IMR-90 (cell line): ENCODE measurements around the gene TTI1. TPM values are rescaled to one million over a fixed set of nuclear protein-coding genes. Genes with fewer than 3 reads are reported as not detected.

Experiments
- ATAC-seq: fragments of 200-7000 bp; cut with Tn5 transposase; 2 replicates; pipeline ENCODE4 v1.9.1; 2020; ENCODE audit warnings: low read depth, mild to moderate bottlenecking, moderate library complexity
- BruUV-seq: library from RNA; stranded (reverse); fragments of 400-500 nt; replicated peaks from 2 replicates; lab custom pipeline; 2021; lab: Mats Ljungman, UMichigan
- CTCF ChIA-PET: fragments of 300-600 bp; formaldehyde crosslinking; extraction: SDS; loops from one replicate; lab custom pipeline; 2021; ENCODE audit warnings: antibody characterized with exemption; lab: Yijun Ruan, JAX
- POLR2A ChIA-PET: fragments of 300-600 bp; sonication (Branson Sonifier 250); formaldehyde crosslinking; loops from one replicate; lab custom pipeline; 2022; ENCODE audit warnings: antibody characterized with exemption; ENCODE audit not compliant: unreplicated experiment; lab: Charles Lee
- DNase-seq: peaks from one replicate; pipeline ENCODE4 v3.0.0; 2013
- H2AFZ ChIP-seq: replicated peaks from 2 replicates; pipeline ENCODE3; 2013; ENCODE audit warnings: low read length, mild to moderate bottlenecking; ENCODE audit not compliant: poor library complexity
- H2AK5ac ChIP-seq: 2 replicates; pipeline ENCODE4 v1.6.1; 2013; ENCODE audit warnings: low read depth, low read length, inconsistent platforms
- H2AK9ac ChIP-seq: replicated peaks from 2 replicates; pipeline ENCODE3; 2013; ENCODE audit warnings: mild to moderate bottlenecking, low read depth, low read length, moderate library complexity; ENCODE audit not compliant: poor library complexity
- H2BK120ac ChIP-seq: 2 replicates; pipeline ENCODE4 v1.6.1; 2013; ENCODE audit warnings: low read depth, low read length, inconsistent platforms
- H2BK15ac ChIP-seq: 3 replicates; pipeline ENCODE4 v1.6.1; 2013; ENCODE audit warnings: low read depth, low read length, inconsistent platforms
- H2BK20ac ChIP-seq: 2 replicates; pipeline ENCODE4 v1.6.1; 2013; ENCODE audit warnings: low read depth, mild to moderate bottlenecking, inconsistent platforms, low read length, moderate library complexity
- H2BK5ac ChIP-seq: 2 replicates; pipeline ENCODE4 v1.6.1; 2013; ENCODE audit warnings: mild to moderate bottlenecking, low read depth, low read length, inconsistent platforms; ENCODE audit not compliant: poor library complexity, severe bottlenecking
- H3K14ac ChIP-seq: replicated peaks from 2 replicates; pipeline ENCODE4 v1.6.1; 2013; ENCODE audit warnings: low read depth, low read length, inconsistent platforms
- H3K18ac ChIP-seq: 2 replicates; pipeline ENCODE4 v1.6.1; 2013; ENCODE audit warnings: low read depth, low read length, control low read depth
- H3K23ac ChIP-seq: 2 replicates; pipeline ENCODE4 v1.6.1; 2013; ENCODE audit warnings: low read depth, low read length, inconsistent platforms
- H3K27ac ChIP-seq: 2 replicates; pipeline ENCODE4 v1.5.1; 2013; ENCODE audit warnings: mild to moderate bottlenecking, control low read depth, low read length; ENCODE audit not compliant: insufficient read depth
- H3K27me3 ChIP-seq: 2 replicates; pipeline ENCODE4 v1.6.1; 2013; ENCODE audit warnings: low read length; ENCODE audit not compliant: control insufficient read depth, insufficient read depth
- H3K36me3 ChIP-seq: 2 replicates; pipeline ENCODE4 v1.6.1; 2013; ENCODE audit warnings: low read length, mixed read lengths; ENCODE audit not compliant: control insufficient read depth, insufficient read depth
- H3K4ac ChIP-seq: 2 replicates; pipeline ENCODE4 v1.6.1; 2013; ENCODE audit warnings: low read depth, low read length, inconsistent platforms
- H3K4me1 ChIP-seq: 2 replicates; pipeline ENCODE4 v1.6.1; 2013; ENCODE audit warnings: low read length, mixed read lengths; ENCODE audit not compliant: control insufficient read depth, insufficient read depth
- H3K4me2 ChIP-seq: 2 replicates; pipeline ENCODE4 v1.6.1; 2013; ENCODE audit warnings: low read depth, mild to moderate bottlenecking, control low read depth, low read length, moderate library complexity
- H3K4me3 ChIP-seq: 2 replicates; pipeline ENCODE4 v1.5.1; 2013; ENCODE audit warnings: low read depth, mild to moderate bottlenecking, control low read depth, low read length, moderate library complexity; ENCODE audit not compliant: insufficient read depth
- H3K56ac ChIP-seq: 2 replicates; pipeline ENCODE4 v1.6.1; 2013; ENCODE audit warnings: low read length, inconsistent platforms; ENCODE audit not compliant: insufficient read depth; ENCODE audit errors: extremely low read depth
- H3K79me1 ChIP-seq, 2 experiments: 2 replicates each; pipeline ENCODE4 v1.6.1; 2013; ENCODE audit warnings: low read length in 2 of 2, inconsistent platforms in 1 of 2, low read depth in 1 of 2
- H3K9ac ChIP-seq: 2 replicates; pipeline ENCODE4 v1.6.1; 2013; ENCODE audit warnings: low read depth, low read length, control low read depth
- H3K9me1 ChIP-seq: 2 replicates; pipeline ENCODE4 v1.6.1; 2013; ENCODE audit warnings: low read length, inconsistent platforms; ENCODE audit not compliant: insufficient read depth
- H3K9me3 ChIP-seq: 2 replicates; pipeline ENCODE4 v1.6.1; 2013; ENCODE audit warnings: low read length; ENCODE audit not compliant: control insufficient read depth, insufficient read depth
- H4K20me1 ChIP-seq: 2 replicates; pipeline ENCODE4 v1.6.1; 2013; ENCODE audit warnings: low read length, inconsistent platforms; ENCODE audit not compliant: insufficient read depth
- H4K5ac ChIP-seq: 2 replicates; pipeline ENCODE4 v1.6.1; 2013; ENCODE audit warnings: mild to moderate bottlenecking, low read depth, low read length, control low read depth
- H4K8ac ChIP-seq, 2 experiments: 2 replicates each; pipeline ENCODE4 v1.6.1; 2013; ENCODE audit warnings: low read depth in 2 of 2, low read length in 2 of 2, control low read depth in 1 of 2, inconsistent platforms in 1 of 2
- H4K91ac ChIP-seq: 2 replicates; pipeline ENCODE4 v1.6.1; 2013; ENCODE audit warnings: low read depth, low read length, inconsistent platforms; ENCODE audit not compliant: insufficient read depth
- BHLHE40 ChIP-seq: fragments of 150-350 bp; IDR thresholded peaks from 2 replicates; pipeline ENCODE4 v1.6.1; 2016; ENCODE audit warnings: mild to moderate bottlenecking, low read depth, low read length
- CEBPB ChIP-seq: IDR thresholded peaks from 2 replicates; pipeline ENCODE4 v1.6.1; 2012; ENCODE audit warnings: low read depth, low read length, improper control_type of control experiment
- CHD1 ChIP-seq: IDR thresholded peaks from 2 replicates; pipeline ENCODE4 v1.6.1; 2012; ENCODE audit warnings: low read depth, low read length, improper control_type of control experiment
- CTCF ChIP-seq: conservative IDR thresholded peaks from 2 replicates; pipeline ENCODE4 v1.5.1; 2012; ENCODE audit warnings: mild to moderate bottlenecking, low read depth, low read length, improper control_type of control experiment
- ELK1 ChIP-seq: fragments of 150-350 bp; IDR thresholded peaks from 2 replicates; pipeline ENCODE4 v1.6.1; 2016; ENCODE audit warnings: low read depth, mild to moderate bottlenecking, low read length, moderate library complexity, borderline replicate concordance
- FOS ChIP-seq: fragments of 150-350 bp; IDR thresholded peaks from 2 replicates; pipeline ENCODE4 v1.6.1; 2016; ENCODE audit warnings: low read depth, low read length
- MAFK ChIP-seq: IDR thresholded peaks from 2 replicates; pipeline ENCODE4 v1.6.1; 2012; ENCODE audit warnings: low read depth, low read length, improper control_type of control experiment
- MAZ ChIP-seq: IDR thresholded peaks from 2 replicates; pipeline ENCODE4 v1.6.1; 2012; ENCODE audit warnings: low read depth, mild to moderate bottlenecking, low read length, improper control_type of control experiment, moderate library complexity, borderline replicate concordance
- MXI1 ChIP-seq: IDR thresholded peaks from 2 replicates; pipeline ENCODE4 v1.6.1; 2012; ENCODE audit warnings: low read depth, mild to moderate bottlenecking, low read length, moderate library complexity, borderline replicate concordance
- NFE2L2 ChIP-seq: fragments of 150-350 bp; IDR thresholded peaks from 2 replicates; pipeline ENCODE4 v1.6.1; 2016; ENCODE audit warnings: low read depth, mild to moderate bottlenecking, low read length
- POLR2A ChIP-seq: IDR thresholded peaks from 2 replicates; pipeline ENCODE4 v1.6.1; 2012; ENCODE audit warnings: mild to moderate bottlenecking, low read depth, low read length
- RAD21 ChIP-seq: IDR thresholded peaks from 2 replicates; pipeline ENCODE4 v1.6.1; 2012; ENCODE audit warnings: low read length, improper control_type of control experiment
- RCOR1 ChIP-seq: IDR thresholded peaks from 2 replicates; pipeline ENCODE4 v1.6.1; 2012; ENCODE audit warnings: mild to moderate bottlenecking, low read length, improper control_type of control experiment; ENCODE audit not compliant: insufficient replicate concordance
- RFX5 ChIP-seq: IDR thresholded peaks from 2 replicates; pipeline ENCODE4 v1.8.0; 2012; ENCODE audit warnings: low read depth, mild to moderate bottlenecking, low read length, moderate library complexity
- SMC3 ChIP-seq: fragments of 150-350 bp; IDR thresholded peaks from 2 replicates; pipeline ENCODE4 v1.6.1; 2016; ENCODE audit warnings: low read depth, mild to moderate bottlenecking, antibody characterized with exemption, low read length, moderate library complexity
- USF2 ChIP-seq: fragments of 150-350 bp; IDR thresholded peaks from 2 replicates; pipeline ENCODE4 v1.6.1; 2017; ENCODE audit warnings: mild to moderate bottlenecking, antibody characterized with exemption, low read length, low read depth
- WGBS, 2 experiments: methylation state at CpG; one replicate each; pipeline versions ENCODE4 v1.1.5 to v1.1.7; 2013; ENCODE audit warnings: missing lambda C conversion rate in 2 of 2; ENCODE audit not compliant: insufficient read length in 1 of 2; ENCODE audit errors: extremely low coverage in 2 of 2; 5-methylcytosine and 5-hydroxymethylcytosine counted together
- dilution Hi-C: fragments of 300-500 bp; cut with HindIII; formaldehyde crosslinking; loops from one replicate; pipeline ENCODE4 v1.14.3; 2018; ENCODE audit warnings: low sequenced_read_pairs; ENCODE audit not compliant: unreplicated experiment
- in situ Hi-C: fragments of 300-500 bp; cut with MboI; formaldehyde crosslinking; loops from 3 replicates; pipeline ENCODE4 v1.14.3; 2019; ENCODE audit warnings: low sequenced_read_pairs, inconsistent platforms, mixed read lengths
- intact Hi-C: fragments of 100-400 bp; cut with micrococcal nuclease; formaldehyde crosslinking; loops from 2 replicates; pipeline ENCODE4 v1.10.0; 2022
- polyA plus RNA-seq, 3 experiments: library from polyadenylated mRNA; depleted of rRNA; stranded (reverse); fragments of >200 nt; gene quantifications; 2 replicates each; pipeline ENCODE4 v1.2.3, GENCODE V29; 2012; ENCODE audit warnings: low replicate concordance in 1 of 3
- total RNA-seq: library from RNA; depleted of rRNA; stranded (reverse); fragments of >200 nt; gene quantifications from 2 replicates; pipeline ENCODE4 v1.2.3, GENCODE V29; 2012

TTI1 gene
- total and polyA plus RNA-seq, 2 of the 4 experiments (the other 2 are of a cell fraction), result 12.5 to 17.6 TPM

- ATAC-seq (no peak), DNase-seq (no peak)
- dilution Hi-C loops (no loop called here), intact Hi-C loops (loop anchor here (2.0 to 10.0 kb wide), 2 partner anchors 89 to 167 kb away; partner anchors contain the start of gene VSTM2L), in situ Hi-C loops (loop anchor here (5.0 kb wide), 1 partner anchor 425 kb away; no protein-coding TSS in a partner anchor)
- H3K4me3 ChIP-seq, result no peak overlapping the region
- H3K23ac ChIP-seq, result no peak overlapping the region
- no peak overlapping the region for H4K91ac ChIP-seq
- no TSS peak for BruUV-seq
- peaks cover 27% of the 10 kb centered on the region for H3K4me1 ChIP-seq
- peaks cover 26% of the 10 kb centered on the region; the same call in 1 of the 2 replicates for H4K20me1 ChIP-seq
- peaks cover 18% of the 10 kb centered on the region for H3K9me1 ChIP-seq
- peaks cover 0 to 17% of the 10 kb centered on the region in 2 experiments; a peak in 1 of 4 replicates for H3K79me1 ChIP-seq
- no peak overlapping the region; the same call in 1 of the 2 replicates for H3K14ac ChIP-seq
- H2BK15ac ChIP-seq, result no peak overlapping the region
- no peak overlapping the region for H4K5ac ChIP-seq
- no peaks in the 10 kb centered on the region for H3K27me3 ChIP-seq
- no peak overlapping the region for H2AFZ ChIP-seq
- peak overlapping the region; percentile 25; the same call in 1 of the 2 replicates for H2AK5ac ChIP-seq
- H2BK20ac ChIP-seq, result no peak overlapping the region; the same call in 1 of the 2 replicates
- H3K56ac ChIP-seq, result no peak overlapping the region
- H3K27ac ChIP-seq, result no peak overlapping the region
- H3K9me3 ChIP-seq, result no peaks in the 10 kb centered on the region
- H3K4me2 ChIP-seq, result no peak overlapping the region
- no peak overlapping the region for H4K8ac ChIP-seq
- no CpG with 5 or more reads among the region's 4 CpGs for WGBS, 2 experiments
- H2BK120ac ChIP-seq, result no peak overlapping the region
- H3K9ac ChIP-seq, result no peak overlapping the region
- peaks cover 23% of the 10 kb centered on the region for H3K36me3 ChIP-seq
- H3K4ac ChIP-seq, result no peak overlapping the region
- no peak overlapping the region for H3K18ac ChIP-seq
- TF ChIP-seq CHD1 (no peak), NFE2L2 (no peak), RFX5 (no peak), FOS (no peak), MXI1 (no peak), MAZ (no peak), MAFK (no peak), ELK1 (no peak), BHLHE40 (no peak), SMC3 (no peak), RCOR1 (no peak), CEBPB (no peak), POLR2A (no peak), CTCF (no peak), USF2 (no peak), RAD21 (no peak)
- no peak overlapping the region for H2AK9ac ChIP-seq
- ChIA-PET POLR2A (no interaction called here), CTCF (no interaction called here)
- no peak overlapping the region for H2BK5ac ChIP-seq
These were observed 41.3 kb downstream of the TTI1 start for GRCh38 chr20:37991908-37992307.
